GM19452 (cell line): ENCODE results near the gene FAM3A.
A peak's percentile ranks its signal among the peaks of the same experiment; 100 is the strongest.

Source experiments
- ATAC-seq: cut with Tn5 transposase; IDR thresholded peaks from one replicate; pipeline ENCODE4 v1.9.1; 2021; ENCODE audit not compliant: unreplicated experiment

Gene FAM3A

GRCh38 chrX:154534526-154535322, 18.7 kb upstream of the FAM3A start:
- ATAC-seq: peak; percentile 63

- ATAC-seq: no peak
Observed at GRCh38 chrX:154532690-154533089, 16.7 kb upstream of the FAM3A start.

- no peak for ATAC-seq
Observed at GRCh38 chrX:154531626-154532025, 15.6 kb upstream of the FAM3A start.

GRCh38 chrX:154530286-154530685, 14.3 kb upstream of the FAM3A start:
- no peak for ATAC-seq

GRCh38 chrX:154529206-154529612, 13.2 kb upstream of the FAM3A start:
- ATAC-seq: no peak

GRCh38 chrX:154526901-154527675, 11.1 kb upstream of the FAM3A start:
- no peak for ATAC-seq

GRCh38 chrX:154525606-154526490, 9.8 kb upstream of the FAM3A start:
- ATAC-seq: no peak

- ATAC-seq: no peak
Observed at GRCh38 chrX:154519389-154519788, 3.4 kb upstream of the FAM3A start.

- no peak for ATAC-seq
Observed at GRCh38 chrX:154517101-154517781, 1.2 kb upstream of the FAM3A start.

- ATAC-seq: peak; percentile 5
Observed at GRCh38 chrX:154516656-154517100, 646 bp upstream of the FAM3A start.

- ATAC-seq: no peak
Observed at GRCh38 chrX:154515090-154515965, 704 bp downstream of the FAM3A start.

GRCh38 chrX:154513716-154514115, 2.3 kb downstream of the FAM3A start:
- no peak for ATAC-seq

- no peak for ATAC-seq
Observed at GRCh38 chrX:154512879-154513553, 3.0 kb downstream of the FAM3A start.

- no peak for ATAC-seq
Observed at GRCh38 chrX:154511761-154512160, 4.3 kb downstream of the FAM3A start.

- no peak for ATAC-seq
Observed at GRCh38 chrX:154509455-154509854, 6.6 kb downstream of the FAM3A start.

- no peak for ATAC-seq
Observed at GRCh38 chrX:154508384-154508745, 7.7 kb downstream of the FAM3A start.

- no peak for ATAC-seq
Observed at GRCh38 chrX:154507673-154508383, 8.2 kb downstream of the FAM3A start.

GRCh38 chrX:154506483-154507332, 9.3 kb downstream of the FAM3A start:
- ATAC-seq: no peak
